HEK293 (cell line): ENCODE data around the gene MRPL41.

ENCODE experiments used
- CTCF ChIA-PET: fragments of 350-600 bp; formaldehyde crosslinking; extraction: SDS; loops from one replicate; lab custom pipeline; 2021; ENCODE audit warnings: antibody characterized with exemption; lab: Yijun Ruan, JAX
- POLR2A ChIA-PET: fragments of 300-600 bp; formaldehyde crosslinking; extraction: SDS; loops from one replicate; lab custom pipeline; 2020; ENCODE audit warnings: antibody characterized with exemption, inconsistent platforms; lab: Yijun Ruan, JAX
- H3K27ac ChIP-seq: fragments of 200-500 bp; sonication (Bioruptor generic); 2 replicates; pipeline ENCODE4 v1.5.1; 2014; ENCODE audit warnings: low read depth, low read length, control low read depth, inconsistent platforms; ENCODE audit errors: extremely low read depth
- H3K36me3 ChIP-seq, 2 experiments: fragments of 200-500 bp in 1 of 2; sonication (Bioruptor generic) in 1 of 2; 1 replicate in 1 of 2; 2 replicates in 1 of 2; pipeline ENCODE4 v1.5.1; 2014 to 2017; ENCODE audit warnings: inconsistent platforms in 2 of 2, low read length in 2 of 2; ENCODE audit not compliant: control insufficient read depth in 2 of 2, insufficient read depth in 1 of 2
- H3K4me1 ChIP-seq: fragments of 200-500 bp; sonication (Bioruptor generic); 2 replicates; pipeline ENCODE4 v1.5.1; 2014; ENCODE audit warnings: mild to moderate bottlenecking, low read length, inconsistent platforms; ENCODE audit not compliant: control insufficient read depth, insufficient read depth
- H3K4me3 ChIP-seq: 2 replicates; pipeline ENCODE4 v1.5.1; 2011; ENCODE audit warnings: low read depth, mild to moderate bottlenecking, control low read depth, low read length, moderate library complexity
- H3K9me3 ChIP-seq: fragments of 200-500 bp; sonication (Bioruptor generic); 2 replicates; pipeline ENCODE4 v1.5.1; 2014; ENCODE audit warnings: low read depth, low read length, inconsistent platforms; ENCODE audit not compliant: control insufficient read depth, insufficient read depth
- KLF7 ChIP-seq: fragments of 450-650 bp; formaldehyde crosslinking; IDR thresholded peaks from 2 replicates; pipeline ENCODE4 v1.5.1; 2016; ENCODE audit warnings: missing biosample characterization, missing genetic modification characterization, borderline replicate concordance
- ZNF10 ChIP-seq: fragments of 450-650 bp; formaldehyde crosslinking; IDR thresholded peaks from 2 replicates; pipeline ENCODE4 v1.5.1; 2017; ENCODE audit warnings: missing biosample characterization, missing genetic modification characterization
- ZNF138 ChIP-seq: fragments of 450-650 bp; formaldehyde crosslinking; IDR thresholded peaks from 2 replicates; pipeline ENCODE4 v1.5.1; 2016; ENCODE audit warnings: missing biosample characterization, missing genetic modification characterization, borderline replicate concordance
- ZNF155 ChIP-seq: fragments of 450-650 bp; formaldehyde crosslinking; IDR thresholded peaks from 2 replicates; pipeline ENCODE4 v1.5.1; 2016; ENCODE audit warnings: missing biosample characterization, missing genetic modification characterization
- ZNF266 ChIP-seq: fragments of 450-650 bp; formaldehyde crosslinking; IDR thresholded peaks from 2 replicates; pipeline ENCODE4 v1.5.1; 2016; ENCODE audit warnings: missing biosample characterization, missing genetic modification characterization, low read depth
- ZNF274 ChIP-seq, 2 experiments: fragments of 200-500 bp in 1 of 2; fragments of 450-650 bp in 1 of 2; sonication (Bioruptor generic) in 1 of 2; formaldehyde crosslinking in 1 of 2; IDR thresholded peaks; 2 replicates each; pipeline versions ENCODE4 v1.5.1 to v1.6.1; 2014 to 2016; ENCODE audit warnings: borderline replicate concordance in 1 of 2, inconsistent platforms in 1 of 2, low read length in 1 of 2, missing biosample characterization in 1 of 2, missing genetic modification characterization in 1 of 2
- ZNF416 ChIP-seq: fragments of 450-650 bp; formaldehyde crosslinking; IDR thresholded peaks from 2 replicates; pipeline ENCODE4 v1.5.1; 2016; ENCODE audit warnings: missing biosample characterization, missing genetic modification characterization
- ZNF549 ChIP-seq: fragments of 450-650 bp; IDR thresholded peaks from 2 replicates; pipeline ENCODE4 v1.5.1; 2018; ENCODE audit warnings: missing biosample characterization, missing genetic modification characterization, mild to moderate bottlenecking, inconsistent platforms, moderate library complexity
- ZNF561 ChIP-seq: fragments of 450-650 bp; IDR thresholded peaks from 2 replicates; pipeline ENCODE4 v1.5.1; 2018; ENCODE audit warnings: missing biosample characterization, missing genetic modification characterization, borderline replicate concordance
- ZNF571 ChIP-seq: fragments of 450-650 bp; formaldehyde crosslinking; IDR thresholded peaks from 2 replicates; pipeline ENCODE4 v1.5.0; 2017; ENCODE audit warnings: missing biosample characterization, missing genetic modification characterization
- ZNF660 ChIP-seq: fragments of 450-650 bp; IDR thresholded peaks from 2 replicates; pipeline ENCODE4 v1.5.1; 2018; ENCODE audit warnings: missing biosample characterization, mild to moderate bottlenecking, missing genetic modification characterization
- TF ChIP-seq, protein P1 (sequence below): fragments of 450-650 bp; formaldehyde crosslinking; conservative IDR thresholded peaks from 2 replicates; pipeline ENCODE4 v1.5.1; 2016; ENCODE audit warnings: low read depth, missing biosample characterization, missing genetic modification characterization
- TF ChIP-seq, protein P2 (sequence below): fragments of 450-650 bp; formaldehyde crosslinking; IDR thresholded peaks from 2 replicates; pipeline ENCODE4 v1.5.1; 2016; ENCODE audit warnings: missing biosample characterization, missing genetic modification characterization
- TF ChIP-seq, protein P3 (sequence below): fragments of 450-650 bp; formaldehyde crosslinking; IDR thresholded peaks from 2 replicates; pipeline ENCODE4 v1.5.1; 2016; ENCODE audit warnings: missing biosample characterization, missing genetic modification characterization, borderline replicate concordance
- TF ChIP-seq, protein P4 (sequence below): fragments of 450-650 bp; formaldehyde crosslinking; IDR thresholded peaks from 2 replicates; pipeline ENCODE4 v1.5.1; 2016; ENCODE audit warnings: missing biosample characterization, missing genetic modification characterization
- TF ChIP-seq, protein P5 (sequence below): fragments of 450-650 bp; formaldehyde crosslinking; IDR thresholded peaks from 2 replicates; pipeline ENCODE4 v1.5.1; 2017; ENCODE audit warnings: missing biosample characterization, missing genetic modification characterization

Gene MRPL41

DNA sequence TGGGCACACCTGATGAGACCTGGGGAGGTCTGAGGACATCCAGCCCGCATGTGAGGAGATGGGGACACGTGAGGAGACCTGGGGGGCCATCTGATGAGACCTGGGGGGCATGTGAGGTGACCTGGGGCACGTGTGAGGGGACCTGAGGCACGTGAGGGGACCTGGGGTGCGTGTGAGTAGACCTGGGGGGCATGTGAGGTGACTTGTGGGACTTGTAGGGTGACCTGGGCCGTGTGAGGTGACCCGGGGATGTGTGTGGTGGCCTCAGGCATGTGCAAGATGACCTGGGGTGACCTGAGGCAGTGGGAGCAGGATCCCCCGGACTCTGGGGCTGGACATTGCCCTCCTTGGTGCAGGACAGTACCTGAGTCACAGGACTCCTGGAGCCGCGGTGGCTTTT is 32.1 kb upstream of the MRPL41 start (continued):
- TF ChIP-seq, protein P1, sequence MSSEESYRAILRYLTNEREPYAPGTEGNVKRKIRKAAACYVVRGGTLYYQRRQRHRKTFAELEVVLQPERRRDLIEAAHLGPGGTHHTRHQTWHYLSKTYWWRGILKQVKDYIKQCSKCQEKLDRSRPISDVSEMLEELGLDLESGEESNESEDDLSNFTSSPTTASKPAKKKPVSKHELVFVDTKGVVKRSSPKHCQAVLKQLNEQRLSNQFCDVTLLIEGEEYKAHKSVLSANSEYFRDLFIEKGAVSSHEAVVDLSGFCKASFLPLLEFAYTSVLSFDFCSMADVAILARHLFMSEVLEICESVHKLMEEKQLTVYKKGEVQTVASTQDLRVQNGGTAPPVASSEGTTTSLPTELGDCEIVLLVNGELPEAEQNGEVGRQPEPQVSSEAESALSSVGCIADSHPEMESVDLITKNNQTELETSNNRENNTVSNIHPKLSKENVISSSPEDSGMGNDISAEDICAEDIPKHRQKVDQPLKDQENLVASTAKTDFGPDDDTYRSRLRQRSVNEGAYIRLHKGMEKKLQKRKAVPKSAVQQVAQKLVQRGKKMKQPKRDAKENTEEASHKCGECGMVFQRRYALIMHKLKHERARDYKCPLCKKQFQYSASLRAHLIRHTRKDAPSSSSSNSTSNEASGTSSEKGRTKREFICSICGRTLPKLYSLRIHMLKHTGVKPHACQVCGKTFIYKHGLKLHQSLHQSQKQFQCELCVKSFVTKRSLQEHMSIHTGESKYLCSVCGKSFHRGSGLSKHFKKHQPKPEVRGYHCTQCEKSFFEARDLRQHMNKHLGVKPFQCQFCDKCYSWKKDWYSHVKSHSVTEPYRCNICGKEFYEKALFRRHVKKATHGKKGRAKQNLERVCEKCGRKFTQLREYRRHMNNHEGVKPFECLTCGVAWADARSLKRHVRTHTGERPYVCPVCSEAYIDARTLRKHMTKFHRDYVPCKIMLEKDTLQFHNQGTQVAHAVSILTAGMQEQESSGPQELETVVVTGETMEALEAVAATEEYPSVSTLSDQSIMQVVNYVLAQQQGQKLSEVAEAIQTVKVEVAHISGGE, result no peak
- TF ChIP-seq, protein P2, sequence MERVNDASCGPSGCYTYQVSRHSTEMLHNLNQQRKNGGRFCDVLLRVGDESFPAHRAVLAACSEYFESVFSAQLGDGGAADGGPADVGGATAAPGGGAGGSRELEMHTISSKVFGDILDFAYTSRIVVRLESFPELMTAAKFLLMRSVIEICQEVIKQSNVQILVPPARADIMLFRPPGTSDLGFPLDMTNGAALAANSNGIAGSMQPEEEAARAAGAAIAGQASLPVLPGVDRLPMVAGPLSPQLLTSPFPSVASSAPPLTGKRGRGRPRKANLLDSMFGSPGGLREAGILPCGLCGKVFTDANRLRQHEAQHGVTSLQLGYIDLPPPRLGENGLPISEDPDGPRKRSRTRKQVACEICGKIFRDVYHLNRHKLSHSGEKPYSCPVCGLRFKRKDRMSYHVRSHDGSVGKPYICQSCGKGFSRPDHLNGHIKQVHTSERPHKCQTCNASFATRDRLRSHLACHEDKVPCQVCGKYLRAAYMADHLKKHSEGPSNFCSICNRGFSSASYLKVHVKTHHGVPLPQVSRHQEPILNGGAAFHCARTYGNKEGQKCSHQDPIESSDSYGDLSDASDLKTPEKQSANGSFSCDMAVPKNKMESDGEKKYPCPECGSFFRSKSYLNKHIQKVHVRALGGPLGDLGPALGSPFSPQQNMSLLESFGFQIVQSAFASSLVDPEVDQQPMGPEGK (tag by site-specific recombination), result no peak
- TF ChIP-seq, protein P3, sequence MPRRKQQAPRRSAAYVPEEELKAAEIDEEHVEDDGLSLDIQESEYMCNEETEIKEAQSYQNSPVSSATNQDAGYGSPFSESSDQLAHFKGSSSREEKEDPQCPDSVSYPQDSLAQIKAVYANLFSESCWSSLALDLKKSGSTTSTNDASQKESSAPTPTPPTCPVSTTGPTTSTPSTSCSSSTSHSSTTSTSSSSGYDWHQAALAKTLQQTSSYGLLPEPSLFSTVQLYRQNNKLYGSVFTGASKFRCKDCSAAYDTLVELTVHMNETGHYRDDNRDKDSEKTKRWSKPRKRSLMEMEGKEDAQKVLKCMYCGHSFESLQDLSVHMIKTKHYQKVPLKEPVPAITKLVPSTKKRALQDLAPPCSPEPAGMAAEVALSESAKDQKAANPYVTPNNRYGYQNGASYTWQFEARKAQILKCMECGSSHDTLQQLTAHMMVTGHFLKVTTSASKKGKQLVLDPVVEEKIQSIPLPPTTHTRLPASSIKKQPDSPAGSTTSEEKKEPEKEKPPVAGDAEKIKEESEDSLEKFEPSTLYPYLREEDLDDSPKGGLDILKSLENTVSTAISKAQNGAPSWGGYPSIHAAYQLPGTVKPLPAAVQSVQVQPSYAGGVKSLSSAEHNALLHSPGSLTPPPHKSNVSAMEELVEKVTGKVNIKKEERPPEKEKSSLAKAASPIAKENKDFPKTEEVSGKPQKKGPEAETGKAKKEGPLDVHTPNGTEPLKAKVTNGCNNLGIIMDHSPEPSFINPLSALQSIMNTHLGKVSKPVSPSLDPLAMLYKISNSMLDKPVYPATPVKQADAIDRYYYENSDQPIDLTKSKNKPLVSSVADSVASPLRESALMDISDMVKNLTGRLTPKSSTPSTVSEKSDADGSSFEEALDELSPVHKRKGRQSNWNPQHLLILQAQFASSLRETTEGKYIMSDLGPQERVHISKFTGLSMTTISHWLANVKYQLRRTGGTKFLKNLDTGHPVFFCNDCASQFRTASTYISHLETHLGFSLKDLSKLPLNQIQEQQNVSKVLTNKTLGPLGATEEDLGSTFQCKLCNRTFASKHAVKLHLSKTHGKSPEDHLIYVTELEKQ (tag by site-specific recombination), result no peak
- TF ChIP-seq ZNF138 (tag by site-specific recombination) (no peak), ZNF561 (tag by site-specific recombination) (no peak), ZNF155 (tag by site-specific recombination) (no peak), ZNF274 (IDR thresholded peaks at IDR 0.05; ENCODE audit: low read length) (no peak), ZNF274 (tag by site-specific recombination; IDR thresholded peaks at IDR 0.05; ENCODE audit: borderline replicate concordance) (no peak), KLF7 (no peak), ZNF660 (no peak)

DNA sequence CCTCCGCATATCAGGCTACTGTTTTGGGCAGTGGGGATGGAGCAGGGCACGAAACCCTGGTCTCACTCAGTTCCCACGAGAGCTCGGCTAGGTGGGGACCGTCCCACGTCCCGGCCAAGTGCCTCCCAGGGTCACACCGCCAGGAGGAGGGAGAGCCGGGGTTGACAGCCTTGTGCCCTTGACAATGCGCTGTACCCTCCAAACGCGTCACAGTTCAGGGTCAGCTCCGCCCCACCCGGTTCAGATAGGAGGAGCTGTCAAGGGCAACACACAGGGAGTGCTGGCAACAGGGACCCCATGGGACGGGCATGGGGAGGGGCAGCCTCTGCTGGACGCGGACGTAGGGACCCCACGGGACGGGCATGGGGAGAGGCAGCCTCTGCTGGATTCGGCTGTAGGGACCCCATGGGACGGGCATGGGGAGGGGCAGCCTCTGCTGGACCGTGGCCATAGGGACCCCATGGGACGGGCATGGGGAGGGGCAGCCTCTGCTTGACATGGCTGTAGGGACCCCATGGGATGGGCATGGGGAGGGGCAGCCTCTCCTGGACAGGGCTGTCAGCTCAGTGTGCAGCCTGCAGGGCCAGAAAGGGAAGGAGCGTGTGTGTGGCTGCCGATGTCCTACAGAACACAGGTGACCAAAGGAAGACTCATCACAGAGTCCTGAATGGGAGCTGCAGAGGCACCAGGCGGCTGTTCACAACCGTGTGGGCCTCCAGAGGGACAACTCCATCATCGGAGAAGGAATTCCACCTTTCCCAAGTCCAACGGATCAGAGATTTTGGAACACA is 30.9 kb upstream of the MRPL41 start:
- POLR2A ChIA-PET, result no interaction called here
- Histone ChIP-seq H3K27ac (no peak overlapping the region), H3K36me3 (no peaks in the 10 kb centered on the region), H3K9me3 (no peaks in the 10 kb centered on the region), H3K4me1 (no peaks in the 10 kb centered on the region), H3K4me3 (no peak overlapping the region)
- CTCF ChIA-PET, result interaction anchor here (0.5 to 1.5 kb wide), 7 partner anchors 10 to 754 kb away, joined by 3 to 4 read pairs (median 3); no protein-coding TSS in a partner anchor
- TF ChIP-seq ZNF549 (tag by site-specific recombination), result no peak
- no peak for TF ChIP-seq ZNF416 (tag by site-specific recombination)
- no peak for TF ChIP-seq ZNF10
- no peak for TF ChIP-seq ZNF571 (tag by site-specific recombination)
- no peak for TF ChIP-seq ZNF266 (tag by site-specific recombination)
- TF ChIP-seq, protein P4, sequence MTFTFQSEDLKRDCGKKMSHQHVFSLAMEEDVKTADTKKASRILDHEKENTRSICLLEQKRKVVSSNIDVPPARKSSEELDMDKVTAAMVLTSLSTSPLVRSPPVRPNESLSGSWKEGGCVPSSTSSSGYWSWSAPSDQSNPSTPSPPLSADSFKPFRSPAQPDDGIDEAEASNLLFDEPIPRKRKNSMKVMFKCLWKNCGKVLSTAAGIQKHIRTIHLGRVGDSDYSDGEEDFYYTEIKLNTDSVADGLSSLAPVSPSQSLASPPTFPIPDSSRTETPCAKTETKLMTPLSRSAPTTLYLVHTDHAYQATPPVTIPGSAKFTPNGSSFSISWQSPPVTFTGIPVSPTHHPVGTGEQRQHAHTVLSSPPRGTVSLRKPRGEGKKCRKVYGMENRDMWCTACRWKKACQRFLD, result no peak
- TF ChIP-seq, protein P5, sequence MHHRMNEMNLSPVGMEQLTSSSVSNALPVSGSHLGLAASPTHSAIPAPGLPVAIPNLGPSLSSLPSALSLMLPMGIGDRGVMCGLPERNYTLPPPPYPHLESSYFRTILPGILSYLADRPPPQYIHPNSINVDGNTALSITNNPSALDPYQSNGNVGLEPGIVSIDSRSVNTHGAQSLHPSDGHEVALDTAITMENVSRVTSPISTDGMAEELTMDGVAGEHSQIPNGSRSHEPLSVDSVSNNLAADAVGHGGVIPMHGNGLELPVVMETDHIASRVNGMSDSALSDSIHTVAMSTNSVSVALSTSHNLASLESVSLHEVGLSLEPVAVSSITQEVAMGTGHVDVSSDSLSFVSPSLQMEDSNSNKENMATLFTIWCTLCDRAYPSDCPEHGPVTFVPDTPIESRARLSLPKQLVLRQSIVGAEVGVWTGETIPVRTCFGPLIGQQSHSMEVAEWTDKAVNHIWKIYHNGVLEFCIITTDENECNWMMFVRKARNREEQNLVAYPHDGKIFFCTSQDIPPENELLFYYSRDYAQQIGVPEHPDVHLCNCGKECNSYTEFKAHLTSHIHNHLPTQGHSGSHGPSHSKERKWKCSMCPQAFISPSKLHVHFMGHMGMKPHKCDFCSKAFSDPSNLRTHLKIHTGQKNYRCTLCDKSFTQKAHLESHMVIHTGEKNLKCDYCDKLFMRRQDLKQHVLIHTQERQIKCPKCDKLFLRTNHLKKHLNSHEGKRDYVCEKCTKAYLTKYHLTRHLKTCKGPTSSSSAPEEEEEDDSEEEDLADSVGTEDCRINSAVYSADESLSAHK (tag by site-specific recombination), result no peak
